Activated CD4-positive, alpha-beta T cell treated with anti-CD3 and anti-CD28 coated beads, Interleukin-10, Interleukin-2, amounts not matched to agents 100 ng/mL and 50 ng/mL, durations not matched to agents 16 hours and 8 hours (primary cell): Measurements from ENCODE around the gene KCNN2.

ENCODE experiments used
- DNase-seq: peaks from one replicate; pipeline ENCODE4 v3.0.0-alpha.2; 2020

The KCNN2 gene

DNA sequence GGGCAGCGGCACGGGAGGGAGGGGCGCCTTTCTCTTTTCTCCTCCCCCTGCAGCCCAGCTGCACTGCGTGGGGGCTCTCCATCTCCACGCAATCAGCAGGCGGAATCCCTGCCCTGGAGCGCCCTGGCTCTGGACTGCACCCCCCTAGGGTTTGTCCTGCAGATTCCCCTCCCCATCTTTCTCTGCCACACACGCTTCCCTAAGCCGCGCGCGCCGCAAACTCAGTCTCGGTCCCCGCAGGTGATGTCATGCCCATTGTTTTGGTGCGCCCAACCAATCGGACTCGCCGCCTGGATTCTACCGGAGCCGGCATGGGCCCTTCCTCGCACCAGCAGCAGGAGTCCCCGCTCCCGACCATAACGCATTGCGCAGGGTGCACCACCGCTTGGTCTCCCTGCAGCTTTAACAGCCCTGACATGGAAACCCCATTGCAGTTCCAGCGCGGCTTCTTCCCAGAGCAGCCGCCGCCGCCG is at the start of gene KCNN2:
TSS of gene KCNN2 (plus strand) at position 347 of the 473 bp plus-strand sequence. CDS start at position 417, 70 bp downstream.
- peak; percentile 34 for DNase-seq

DNA sequence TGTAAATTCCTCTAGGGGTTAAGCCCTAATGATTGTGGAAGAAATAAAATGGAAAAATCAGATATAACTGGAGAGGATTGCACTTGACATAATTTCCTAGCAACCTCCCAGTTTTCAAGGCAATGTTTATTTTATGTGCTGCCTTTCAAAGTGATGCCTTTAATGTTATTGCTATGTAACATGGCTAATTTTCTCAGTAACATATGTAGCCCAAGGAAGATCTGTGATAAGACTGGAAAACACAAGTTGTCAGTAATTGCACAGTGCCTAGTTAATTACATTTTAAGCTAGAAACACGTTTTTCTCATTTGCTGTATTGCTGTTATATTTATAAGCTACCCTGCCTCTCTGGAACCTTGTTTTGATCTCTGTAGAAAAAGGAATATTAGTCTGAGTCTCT is 49.2 kb upstream of the KCNN2 start:
- DNase-seq, result no peak

DNA sequence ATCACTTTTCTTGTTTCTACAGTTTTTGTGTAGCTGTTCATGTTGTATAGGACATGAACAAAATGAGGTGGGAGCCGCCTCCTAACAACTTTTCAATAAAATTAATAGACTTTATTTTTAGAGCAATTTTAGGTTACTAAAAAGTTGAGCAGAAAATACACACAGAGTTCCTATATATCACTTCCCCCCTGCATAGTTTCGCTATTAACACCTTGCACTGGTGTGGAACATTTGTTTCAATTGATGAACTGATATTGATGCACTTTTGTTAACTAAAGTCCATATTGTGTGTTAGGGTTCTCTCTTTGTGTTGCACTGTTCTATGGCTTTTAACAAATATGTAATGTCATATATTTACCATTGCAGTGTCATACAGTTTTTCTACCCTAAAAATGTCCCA is 47.8 kb upstream of the KCNN2 start:
- no peak for DNase-seq

DNA sequence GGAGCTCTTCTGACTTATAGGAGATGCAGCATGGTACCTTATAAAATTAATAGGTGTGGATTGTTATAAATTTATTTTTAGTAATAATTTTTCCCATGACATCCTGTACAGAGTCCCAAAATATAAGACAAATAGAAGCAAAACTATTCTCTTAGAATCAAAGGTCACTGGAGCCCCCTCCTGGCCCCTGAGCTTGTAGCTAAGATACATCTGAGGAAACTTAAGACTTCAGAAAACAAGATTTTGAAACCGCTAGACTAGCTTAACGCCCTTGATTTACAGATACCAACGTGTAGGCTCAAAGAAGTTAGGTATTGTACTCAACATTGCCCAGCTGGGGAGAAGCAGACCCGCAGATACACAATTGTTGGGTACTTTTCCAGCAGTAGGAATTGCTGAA is 45.7 kb upstream of the KCNN2 start:
- DNase-seq, result no peak

DNA sequence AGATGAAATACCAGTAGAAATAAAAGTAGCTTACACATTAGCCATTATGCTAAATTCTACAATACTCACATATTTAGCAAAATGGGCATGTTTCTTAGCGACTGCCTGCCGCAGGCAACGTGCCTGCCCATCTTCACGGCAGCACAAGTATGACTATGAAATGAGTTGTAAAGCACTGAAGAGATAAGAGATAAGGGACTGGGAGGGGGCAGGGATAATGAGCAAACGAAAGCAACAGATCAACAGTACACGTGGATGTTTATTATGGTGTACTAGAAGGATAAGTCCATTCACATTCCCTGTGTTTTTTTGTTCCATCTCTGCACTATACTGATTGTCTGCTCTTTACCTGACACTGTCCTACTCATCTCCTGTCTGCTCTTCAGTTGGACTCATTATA is 44.1 kb upstream of the KCNN2 start:
- no peak for DNase-seq

DNA sequence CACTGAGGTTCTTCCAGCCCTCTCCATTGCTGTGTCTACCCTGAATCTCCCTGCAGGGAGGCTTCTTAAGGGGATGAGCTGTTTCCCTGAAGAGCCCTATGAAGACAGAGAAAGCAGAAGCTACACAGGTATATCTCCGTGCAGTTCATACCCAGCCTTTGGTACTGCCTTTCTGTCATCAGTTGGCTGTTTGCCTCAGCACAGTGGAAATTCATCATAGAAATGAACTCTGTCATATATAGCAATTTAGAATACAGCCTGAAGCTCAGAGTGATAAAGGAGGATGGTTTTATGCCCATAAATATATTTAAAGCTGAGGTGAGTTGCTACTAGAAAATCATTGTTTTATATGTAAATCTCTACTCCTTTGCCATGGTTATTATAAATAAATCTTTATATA is 42.6 kb upstream of the KCNN2 start:
- DNase-seq, result no peak

DNA sequence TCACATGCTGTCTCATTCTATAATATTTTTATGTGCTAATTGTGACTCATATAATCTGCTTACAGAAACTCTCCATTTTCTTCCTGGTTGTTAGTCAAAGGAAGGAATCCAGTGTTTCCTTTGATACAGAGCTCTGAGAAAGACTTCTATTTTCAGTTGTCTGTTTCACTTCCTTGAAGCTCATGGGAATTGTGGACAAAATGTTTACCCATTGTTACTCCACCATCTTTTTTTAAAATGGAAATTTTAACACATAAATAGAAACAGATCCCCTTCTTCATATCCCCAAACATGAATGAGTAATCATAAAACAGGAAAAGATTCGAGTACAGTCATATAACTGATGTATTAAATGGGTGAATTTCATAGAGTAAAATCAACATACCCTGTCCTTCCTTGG is 42.0 kb upstream of the KCNN2 start:
- no peak for DNase-seq

DNA sequence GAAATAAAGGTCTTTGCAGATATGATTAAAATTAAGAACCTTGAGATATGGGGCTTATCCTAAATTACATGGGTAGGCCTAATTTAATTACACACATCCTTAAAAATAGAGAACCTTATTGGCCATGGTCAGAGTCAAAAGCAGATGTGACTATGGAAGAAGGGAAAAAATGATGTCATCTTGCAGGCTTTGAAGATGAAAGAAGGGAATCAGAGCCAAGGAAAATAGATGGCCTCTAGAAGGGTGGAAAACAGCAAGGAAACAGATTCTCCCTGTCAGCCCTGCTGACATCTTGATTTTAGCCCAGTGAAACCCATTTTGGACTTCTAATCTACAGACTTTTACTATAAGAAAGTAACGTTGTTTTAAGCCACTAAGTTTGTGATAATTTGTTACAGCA is 37.6 kb upstream of the KCNN2 start:
- no peak for DNase-seq

DNA sequence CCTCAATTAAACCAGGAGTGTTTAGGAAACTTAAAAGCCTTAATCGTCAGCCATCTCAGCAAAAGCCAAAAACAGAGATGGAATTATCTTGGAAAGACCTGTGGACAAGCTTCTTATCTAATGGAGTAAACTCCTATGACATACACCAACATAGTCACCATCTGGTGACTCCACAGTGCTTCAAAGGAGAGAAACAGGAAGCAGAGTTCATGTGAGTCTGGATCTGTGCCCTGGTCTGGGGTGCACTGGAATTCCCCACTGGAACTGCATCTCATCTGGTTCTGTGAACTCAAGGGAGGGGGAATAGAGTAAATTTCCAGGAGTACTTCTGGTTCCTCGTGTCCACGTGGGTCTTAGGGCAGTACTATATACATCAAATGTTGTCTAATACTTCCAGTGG is 36.3 kb upstream of the KCNN2 start:
- no peak for DNase-seq

DNA sequence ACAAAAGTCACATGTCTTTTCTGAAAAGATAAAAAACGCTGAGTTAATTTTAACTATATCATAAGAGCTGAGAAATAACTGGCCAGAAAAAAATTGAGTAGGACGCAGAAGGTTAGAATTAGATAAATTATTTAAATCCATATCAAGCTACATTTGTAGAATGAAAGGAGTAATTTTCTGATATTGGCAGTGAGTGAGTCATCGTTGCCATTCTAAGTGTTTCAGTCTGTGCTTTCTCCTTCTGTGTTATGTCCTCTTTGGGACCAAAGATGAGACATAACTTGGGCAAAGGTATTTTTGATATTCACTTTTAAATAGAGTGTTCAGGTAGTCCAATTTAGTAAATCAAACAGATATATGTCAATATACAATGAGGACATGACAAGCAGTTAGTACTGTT is 34.4 kb upstream of the KCNN2 start:
- no peak for DNase-seq

DNA sequence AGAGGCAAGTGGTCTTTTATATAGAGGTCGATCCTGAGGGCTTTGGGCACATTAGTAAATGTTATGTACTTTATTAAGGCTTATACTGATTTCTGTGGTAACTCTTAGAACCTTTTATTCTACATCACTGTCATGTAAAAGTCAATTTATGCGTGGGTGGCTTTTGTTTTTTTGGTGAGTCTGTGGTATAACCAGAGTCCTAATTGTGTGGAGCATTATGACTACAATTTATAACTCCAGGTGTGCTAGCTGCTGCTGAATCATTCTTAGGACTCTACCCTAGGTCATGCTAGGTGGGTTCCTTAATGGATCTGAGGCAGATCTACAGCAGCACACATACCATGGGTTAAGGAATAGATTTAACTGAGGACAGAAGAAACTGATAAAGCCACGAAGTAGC is 33.9 kb upstream of the KCNN2 start:
- no peak for DNase-seq

DNA sequence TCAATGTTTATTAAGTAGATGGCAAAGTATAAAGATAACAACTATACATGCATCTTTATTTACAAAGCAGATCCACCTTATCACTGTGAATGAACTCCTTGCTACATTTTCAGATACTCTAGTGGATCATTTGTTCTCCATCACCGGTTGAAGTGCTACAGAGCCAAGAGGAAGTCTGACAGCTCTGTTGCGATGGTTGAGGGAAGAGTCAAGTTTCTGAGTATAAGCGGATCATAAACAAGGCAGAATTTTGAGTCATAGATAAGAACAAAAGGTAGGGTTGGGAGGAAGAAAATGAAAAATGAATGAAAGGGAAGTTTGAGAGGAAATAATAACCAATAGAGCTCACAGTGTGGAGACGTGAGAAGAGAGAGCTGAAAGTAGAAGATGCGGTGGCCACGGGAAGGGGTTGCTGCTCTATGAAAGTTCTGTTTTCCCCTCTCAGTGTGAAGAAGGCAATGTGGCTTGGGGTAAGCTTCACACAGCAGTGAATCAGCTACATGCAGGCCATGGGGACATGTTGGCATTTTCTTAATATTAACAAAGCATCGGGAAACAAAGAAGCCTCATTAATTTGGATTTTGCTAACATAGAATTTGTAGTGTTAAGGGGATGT is 30.8 kb upstream of the KCNN2 start:
- DNase-seq, result no peak

DNA sequence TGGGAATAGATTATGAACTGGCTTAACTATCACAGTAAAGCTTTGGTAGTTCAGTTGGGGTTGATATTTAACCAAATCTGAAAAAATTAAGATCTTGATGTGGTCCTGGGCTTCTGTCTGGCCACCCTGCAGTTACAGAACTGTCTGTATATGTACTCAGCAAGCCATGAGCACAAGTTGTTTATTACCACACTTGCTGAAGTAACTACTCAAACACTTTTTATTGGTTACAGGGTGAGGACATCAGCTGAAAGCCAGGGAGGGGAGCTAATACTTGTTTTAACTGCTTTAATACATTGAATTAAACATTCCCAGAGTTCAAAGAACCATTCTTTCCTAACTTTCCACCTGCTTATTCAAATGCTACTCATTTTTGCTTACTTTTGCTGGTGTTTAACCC is 29.4 kb upstream of the KCNN2 start:
- no peak for DNase-seq

DNA sequence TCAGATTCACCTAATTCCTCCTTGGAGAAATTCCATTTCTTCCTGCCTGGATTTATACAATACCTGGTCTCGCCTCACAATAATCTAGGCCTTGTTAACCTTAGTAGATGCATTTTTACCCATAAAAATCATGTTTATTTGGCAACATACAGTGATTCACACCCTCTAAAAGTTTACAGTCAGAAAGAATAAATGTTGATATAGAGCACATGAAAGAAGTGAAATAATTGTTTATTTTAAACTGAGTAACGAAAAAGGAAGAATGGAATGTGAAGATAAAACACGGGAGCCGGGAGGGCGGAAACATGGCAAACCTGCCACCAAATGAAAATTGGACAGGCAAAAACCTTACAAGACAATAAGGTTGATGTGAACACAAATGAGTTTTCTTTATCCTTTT is 28.9 kb upstream of the KCNN2 start:
- no peak for DNase-seq

DNA sequence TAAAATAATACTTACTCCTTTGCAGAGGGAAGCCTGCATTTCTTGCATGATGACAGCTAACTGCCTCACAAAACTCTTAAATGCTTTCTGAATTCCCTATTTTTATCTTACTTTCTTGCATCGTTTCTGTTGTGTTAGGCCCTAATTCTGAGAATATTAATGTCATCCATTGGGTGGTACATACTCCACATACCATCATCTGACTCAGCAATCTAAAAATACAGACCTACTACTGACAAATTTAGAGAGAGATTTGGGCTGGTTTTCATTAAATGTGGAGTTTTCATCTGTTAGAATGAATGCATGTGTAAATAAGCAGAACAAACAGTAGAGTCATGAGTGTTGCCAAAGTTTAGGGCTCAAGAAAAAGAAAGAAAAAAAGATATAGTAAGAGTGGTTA is 26.5 kb upstream of the KCNN2 start:
- no peak for DNase-seq

DNA sequence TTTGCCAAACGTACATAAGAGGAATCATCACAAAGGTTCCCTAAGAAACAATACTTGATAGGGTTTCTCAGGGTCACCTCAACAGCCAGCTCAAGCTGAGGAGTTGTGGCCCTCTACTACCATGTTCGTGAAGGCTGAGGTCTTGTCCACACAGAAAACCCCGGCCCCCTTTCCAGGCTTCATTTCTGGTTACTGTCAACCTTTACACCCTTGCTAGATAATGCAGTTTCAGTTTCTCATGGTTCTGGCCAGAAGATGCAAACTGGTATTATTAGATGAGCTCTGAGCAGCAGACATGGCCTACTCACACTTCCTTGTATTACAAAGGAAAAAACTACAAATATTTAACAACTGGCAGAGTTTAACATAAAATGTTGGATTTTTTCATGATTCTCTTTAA is 22.8 kb upstream of the KCNN2 start:
- DNase-seq, result no peak

DNA sequence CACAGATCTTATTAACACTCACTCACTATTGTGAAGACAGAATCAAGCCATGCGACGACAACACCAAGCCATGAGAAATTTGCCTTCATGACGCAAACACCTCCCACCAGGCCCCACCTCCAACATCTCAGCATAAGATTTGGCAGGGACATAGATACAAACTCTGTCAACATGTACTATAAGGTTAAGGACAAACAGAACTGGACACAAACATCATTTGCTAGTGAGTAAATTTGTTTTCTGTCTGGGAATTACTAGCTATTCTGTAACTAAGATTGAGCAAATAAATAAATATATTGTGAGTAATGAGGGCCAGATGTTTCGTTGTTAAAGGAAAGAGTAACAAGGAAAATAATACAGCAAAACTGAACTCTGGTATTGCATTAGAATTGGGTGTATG is 15.7 kb upstream of the KCNN2 start:
- DNase-seq, result no peak

DNA sequence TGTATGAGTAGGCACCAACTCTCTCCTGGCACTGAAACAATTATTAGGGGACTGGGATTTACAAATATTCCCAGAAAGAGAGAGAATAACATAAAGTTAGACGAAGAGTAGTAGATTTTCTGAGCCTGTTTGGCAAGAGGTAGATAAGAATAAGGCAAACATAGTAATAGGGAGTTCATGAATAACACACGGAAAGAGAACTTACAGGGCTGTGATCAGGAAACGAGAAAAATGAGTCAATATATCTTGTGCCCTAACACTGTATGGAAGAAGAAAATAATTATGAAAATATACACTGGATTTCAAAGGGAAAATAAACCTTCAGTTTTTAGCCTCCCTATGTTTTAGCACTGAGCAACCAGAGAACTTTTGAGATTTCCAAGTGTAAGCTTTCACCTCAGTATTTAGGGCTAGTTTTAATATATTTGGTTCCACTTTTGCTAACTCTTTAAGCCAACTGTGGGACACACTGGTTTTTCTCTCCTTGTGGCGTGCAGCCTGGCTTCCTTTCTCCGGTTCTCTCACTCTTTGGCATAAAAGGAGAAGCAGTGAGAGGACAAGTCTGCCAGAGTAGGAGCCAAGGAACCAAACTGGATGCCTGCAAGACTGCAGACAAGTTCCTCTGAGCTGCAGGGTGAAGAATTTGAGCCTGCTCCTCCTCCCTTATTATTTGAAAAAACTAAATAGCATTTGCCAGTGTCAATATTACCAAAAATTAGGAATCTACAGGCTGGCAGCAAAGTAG is 6.6 kb upstream of the KCNN2 start:
- no peak for DNase-seq

DNA sequence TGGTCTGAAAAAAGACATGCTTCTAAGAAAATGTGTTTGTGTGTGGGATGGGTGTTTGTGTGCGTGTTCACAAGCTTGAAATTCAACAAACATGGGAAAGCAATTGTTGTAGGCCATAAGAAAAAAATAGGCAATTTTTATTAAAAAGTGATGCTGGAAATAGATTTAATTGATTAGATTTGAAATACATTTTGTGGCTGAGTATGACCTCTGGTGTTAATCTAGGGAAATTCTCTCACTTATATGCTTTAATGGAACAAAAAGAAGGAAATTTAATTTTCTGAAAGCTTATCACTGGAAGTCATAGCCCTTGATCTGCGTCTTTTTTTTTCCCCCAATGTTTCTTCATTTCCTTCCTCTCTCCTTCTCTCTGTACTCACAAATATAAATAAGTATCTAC is 3.5 kb upstream of the KCNN2 start:
- no peak for DNase-seq

DNA sequence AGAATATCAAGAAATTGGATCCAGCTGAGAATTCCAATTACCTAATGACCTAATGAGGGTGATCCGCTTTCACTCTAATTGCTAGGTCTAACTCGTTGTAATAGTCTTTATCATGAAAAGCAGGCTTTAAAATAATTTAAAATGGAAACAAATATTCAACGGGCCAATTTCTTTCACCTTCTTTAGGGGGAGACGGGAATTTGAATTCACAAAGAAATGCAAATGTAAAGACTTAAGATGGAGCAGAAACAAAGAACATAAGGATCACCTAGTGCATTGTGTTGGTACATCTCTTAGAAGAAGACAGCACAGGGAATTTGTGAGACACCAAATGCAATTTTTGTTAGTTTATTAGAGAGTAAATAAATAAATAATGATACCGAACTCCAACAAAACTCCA is 1.5 kb upstream of the KCNN2 start:
- DNase-seq, result no peak

DNA sequence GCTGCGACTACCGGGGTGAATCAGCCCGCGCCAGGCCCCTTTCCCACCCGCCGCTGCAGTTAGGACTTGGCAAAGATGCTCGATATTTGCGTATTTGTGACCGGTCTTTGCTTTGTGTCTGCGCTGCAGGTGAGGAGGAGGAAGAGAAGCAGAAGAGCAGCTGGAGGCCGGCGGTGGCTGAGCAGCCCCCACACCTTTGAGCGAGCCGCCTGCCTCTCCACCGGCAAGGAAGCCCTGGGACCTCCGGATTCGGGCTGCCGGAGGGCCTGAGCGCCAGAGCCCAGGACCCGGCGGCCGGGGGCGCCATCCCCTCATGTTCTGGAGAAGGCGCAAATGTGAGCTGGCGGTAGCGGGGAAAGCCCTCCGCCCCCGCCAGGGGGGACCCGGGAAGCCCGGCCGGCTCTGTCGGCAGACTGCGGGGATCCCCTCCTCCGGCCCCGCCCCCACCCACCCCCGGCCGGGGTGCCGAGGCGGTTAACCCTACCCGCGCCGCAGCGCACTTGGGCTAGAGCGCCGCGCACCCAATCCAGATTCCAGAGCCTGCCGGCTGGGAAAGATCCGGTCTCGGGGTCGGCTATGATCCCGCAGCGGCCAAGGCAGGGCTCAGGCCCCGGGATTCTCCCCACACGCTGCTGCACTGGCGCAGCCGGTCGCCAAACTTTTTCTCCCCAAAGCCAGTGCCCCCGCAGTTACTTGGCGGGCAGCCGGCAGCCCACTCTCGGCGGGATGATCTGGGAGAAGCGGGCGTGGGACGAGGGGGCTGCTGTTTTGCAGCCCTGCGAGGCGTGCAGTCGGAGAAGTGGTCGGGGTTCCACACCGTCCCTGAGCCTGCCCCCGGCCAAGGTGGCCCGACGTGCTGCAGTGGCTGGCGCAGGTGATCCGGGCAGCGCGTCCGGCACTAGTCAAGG is 800 bp upstream of the KCNN2 start:
- DNase-seq, result no peak

DNA sequence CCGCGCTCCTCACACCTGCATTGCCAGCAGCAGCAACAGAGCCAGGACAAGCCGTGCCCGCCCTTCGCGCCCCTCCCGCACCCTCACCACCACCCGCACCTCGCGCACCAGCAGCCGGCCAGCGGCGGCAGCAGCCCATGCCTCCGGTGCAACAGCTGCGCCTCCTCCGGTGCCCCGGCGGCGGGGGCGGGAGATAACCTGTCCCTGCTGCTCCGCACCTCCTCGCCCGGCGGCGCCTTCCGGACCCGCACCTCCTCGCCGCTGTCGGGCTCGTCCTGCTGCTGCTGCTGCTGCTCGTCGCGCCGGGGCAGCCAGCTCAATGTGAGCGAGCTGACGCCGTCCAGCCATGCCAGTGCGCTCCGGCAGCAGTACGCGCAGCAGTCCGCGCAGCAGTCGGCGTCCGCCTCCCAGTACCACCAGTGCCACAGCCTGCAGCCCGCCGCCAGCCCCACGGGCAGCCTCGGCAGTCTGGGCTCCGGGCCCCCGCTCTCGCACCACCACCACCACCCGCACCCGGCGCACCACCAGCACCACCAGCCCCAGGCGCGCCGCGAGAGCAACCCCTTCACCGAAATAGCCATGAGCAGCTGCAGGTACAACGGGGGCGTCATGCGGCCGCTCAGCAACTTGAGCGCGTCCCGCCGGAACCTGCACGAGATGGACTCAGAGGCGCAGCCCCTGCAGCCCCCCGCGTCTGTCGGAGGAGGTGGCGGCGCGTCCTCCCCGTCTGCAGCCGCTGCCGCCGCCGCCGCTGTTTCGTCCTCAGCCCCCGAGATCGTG is 517 bp downstream of the KCNN2 start:
- peak; percentile 2 for DNase-seq
